NCI-H2227 treated with DMSO at 0.1 percent for 48 hours (cell line): ENCODE measurements around the gene UNKL.
A peak's percentile ranks its signal among the peaks of the same experiment; 100 is the strongest.

Source experiments
- DNase-seq: peaks from one replicate; lab custom pipeline; 2025; lab: John Stamatoyannopoulos, UW

UNKL gene

DNA sequence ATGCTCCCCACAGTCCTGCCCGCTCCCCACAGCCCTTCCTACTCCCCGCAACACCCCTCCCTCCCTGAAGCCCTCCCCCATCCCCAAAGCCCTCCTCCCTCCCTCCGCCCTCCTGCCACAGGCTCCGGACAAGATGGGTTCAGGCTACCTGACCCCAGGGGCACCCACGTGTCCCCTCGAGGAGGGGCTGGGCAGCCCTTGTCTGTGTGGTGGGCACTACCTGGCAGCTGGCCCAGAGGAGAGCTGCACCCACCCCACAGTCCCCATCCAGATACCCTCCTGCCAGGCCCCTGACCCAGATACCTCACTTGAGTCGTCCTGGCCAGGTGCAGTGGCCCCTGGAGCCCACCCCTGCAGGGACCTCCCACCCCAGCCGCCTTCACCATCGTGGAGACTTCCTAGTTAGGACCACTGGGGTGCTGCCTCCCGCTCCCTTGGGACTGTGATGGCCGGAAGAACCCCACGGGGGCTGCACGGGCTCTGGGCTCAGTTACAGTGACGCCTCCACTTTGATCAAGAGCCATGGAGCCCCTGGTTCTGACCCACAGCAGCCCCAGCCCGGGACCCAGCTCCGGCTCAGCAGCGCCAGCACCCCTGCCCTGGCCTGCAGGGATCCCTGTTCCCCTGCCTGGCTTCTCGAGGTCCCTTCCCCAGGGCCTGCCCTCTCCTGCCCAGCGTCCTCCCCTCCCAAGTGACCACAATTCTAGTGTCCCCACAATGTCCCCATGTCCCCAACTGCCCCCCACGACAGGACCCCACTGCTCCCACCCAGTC is 17.2 kb upstream of the UNKL start:
- no peak for DNase-seq

DNA sequence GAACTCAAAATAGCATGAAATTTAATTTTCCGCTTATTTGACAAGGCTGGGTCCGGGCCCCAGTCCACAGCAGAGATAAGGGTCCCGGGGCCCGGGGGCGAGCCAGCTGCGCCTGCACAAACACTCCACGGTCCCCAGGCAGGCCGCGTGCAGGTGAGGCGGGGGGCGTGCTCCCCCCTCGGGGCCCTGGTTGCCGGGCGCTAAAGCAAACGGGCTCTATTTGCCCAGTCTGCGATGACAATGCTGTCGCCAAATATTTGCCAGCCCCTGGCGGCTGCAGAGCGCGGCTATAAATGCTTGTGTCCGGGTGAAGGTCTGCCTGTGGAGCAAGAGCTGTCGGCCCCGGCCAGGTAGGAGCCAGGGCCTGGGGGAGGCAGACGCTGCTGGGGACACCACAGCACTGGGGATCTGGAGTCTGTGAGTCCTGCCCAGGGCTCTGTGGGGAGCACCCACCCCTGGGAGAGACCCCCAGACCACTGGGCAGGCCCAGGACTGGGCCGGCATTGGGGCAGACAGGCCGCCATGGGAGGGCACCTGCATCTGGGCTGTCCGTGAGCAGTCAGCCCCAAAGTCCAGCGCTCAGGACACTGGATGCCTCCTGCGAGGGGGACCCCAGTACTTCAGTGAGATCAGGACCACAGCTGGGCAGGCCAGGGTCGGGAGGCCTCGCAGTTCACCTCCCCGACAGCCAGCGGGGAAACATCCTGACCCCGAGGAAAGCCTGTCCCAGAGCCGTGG is 16.4 kb upstream of the UNKL start, which contains the start of gene PERCC1:
Gene PERCC1 (plus strand): TSS at position 320 of the 738 bp plus-strand sequence. CDS start 1,516 bp downstream, outside the sequence.
- peak; percentile 27 for DNase-seq

DNA sequence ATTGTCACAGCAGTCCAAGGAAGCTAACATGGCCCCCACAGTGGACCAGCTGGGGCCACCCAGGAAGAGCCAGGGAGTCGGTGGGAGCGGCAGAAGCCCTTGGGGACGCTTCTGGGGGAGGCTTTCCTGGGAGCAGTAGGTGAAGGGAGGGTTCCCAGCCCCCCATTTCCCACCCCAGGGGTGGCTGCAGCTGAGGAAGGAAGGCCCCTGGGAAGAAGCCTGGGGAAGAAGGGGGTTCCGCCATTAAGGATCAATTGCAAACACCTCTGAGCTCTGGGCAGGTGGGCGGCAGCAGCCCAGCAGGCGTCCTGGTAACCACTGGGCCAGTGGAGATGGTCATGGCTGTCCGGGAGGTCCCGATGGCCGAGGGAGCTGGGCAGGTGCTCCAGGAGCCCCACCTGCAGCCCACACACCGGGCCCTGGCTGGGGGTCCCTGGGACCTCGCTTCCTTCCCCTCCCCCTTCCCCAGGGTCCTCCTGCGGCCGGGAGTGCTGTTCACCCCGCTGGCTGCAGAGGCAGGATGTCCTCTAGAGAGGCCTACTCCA is 15.8 kb upstream of the UNKL start:
- DNase-seq = no peak

DNA sequence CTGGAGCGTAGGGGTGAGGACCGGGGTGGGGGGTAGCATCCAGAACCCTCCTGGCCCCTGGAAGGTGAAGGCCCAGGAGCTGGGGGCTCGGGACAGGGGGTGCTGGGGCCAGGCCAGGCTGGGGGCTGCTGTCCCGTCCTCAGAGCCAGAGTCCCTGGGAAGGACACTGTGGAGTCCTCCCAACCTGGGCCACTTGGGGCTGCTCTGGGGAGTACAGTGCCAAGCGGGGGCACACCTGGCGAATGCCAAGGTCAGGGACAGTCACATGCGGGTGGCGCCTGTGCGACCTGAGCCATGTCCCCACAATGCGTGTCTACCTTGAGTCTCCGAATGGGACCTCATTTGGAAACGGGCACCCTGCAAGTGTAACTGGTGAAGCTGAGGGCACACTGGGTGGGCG is 15.1 kb upstream of the UNKL start:
- no peak for DNase-seq

DNA sequence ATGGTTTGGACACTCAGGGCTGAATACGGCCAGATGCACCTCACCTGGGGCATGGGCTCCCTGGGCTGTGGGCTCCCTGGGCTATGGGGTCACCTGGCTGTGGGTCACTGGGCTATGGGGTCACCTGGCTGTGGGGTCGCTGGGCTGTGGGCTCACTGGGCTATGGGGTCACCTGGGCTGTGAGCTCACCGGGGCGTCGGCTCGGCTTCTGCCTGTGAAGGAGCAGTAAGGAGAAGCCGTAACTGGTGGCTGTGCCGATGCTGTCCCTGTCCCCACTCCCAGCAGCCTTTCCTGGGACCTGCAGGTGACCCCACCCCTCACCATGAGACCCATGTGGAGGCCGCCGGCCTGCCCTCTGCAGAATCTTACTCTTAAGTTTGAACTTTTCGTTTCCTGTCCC is 14.5 kb upstream of the UNKL start:
- no peak for DNase-seq

DNA sequence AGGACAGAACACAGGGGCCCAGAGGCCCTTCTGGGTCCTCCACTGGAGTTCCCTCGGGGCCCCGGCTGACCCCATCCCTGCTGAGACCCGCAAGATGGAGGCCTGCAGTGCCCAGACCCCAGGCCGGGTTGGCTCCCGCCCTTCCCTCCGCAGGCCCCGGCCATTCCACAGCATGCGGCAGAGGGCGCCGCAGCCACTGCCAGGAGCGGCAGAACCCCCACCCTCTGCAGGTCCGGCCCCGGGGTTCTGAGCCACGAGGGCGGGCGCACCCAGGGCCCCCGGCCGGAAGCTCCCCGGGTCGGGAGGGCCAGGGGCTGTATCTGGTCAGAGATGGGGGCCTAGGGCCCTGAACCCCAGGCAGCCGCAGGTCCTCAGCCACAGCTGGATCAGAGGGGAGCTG is 14.0 kb upstream of the UNKL start:
- no peak for DNase-seq

DNA sequence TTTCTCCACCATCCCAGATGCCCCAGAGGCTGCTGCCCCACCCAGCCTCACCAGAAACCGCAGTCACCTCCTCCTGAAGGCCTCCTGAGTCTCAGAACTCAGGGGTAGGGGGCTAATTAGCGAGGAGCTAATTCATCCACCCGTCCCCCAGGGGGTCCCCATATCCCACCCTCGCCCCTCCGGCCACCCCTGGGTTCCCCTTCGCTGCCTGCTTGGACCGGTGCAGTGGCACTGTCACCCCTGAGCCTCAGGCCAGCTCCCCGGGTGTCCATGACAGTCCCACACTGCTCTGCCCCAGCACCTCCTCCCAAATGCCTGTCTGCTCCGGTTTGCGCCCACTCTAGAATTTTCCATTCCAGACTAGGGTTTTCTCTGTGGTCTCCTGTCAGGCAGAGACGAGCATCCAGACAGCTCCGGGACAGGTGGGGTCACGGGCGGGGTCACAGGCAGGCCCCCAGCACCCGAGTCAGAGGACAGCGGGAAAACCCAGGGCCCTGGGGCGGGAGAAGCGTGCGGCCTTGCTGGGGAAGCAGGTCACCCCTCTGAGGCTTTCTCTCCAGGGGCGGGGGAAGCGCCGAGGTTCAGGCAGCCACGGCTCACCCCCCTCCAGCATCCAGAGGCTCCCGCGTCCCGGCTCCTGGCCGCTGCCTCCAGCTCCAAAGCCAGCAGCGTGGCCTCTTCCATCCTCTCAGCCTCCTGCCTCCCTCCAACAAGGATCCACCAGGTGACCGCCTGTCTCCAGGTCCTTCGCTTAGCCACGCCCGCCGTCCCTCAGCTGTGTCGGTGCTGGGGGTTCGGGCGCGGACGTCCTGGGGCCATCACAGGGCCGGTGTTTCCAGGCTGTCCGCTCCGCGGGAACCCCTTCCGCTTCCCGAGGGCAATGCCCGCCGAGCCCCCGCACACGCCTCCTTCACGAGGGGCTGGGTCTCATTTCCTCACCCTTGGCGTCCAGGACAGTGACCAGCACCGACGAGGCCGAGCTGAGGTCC is 13.3 kb upstream of the UNKL start:
- DNase-seq = no peak

DNA sequence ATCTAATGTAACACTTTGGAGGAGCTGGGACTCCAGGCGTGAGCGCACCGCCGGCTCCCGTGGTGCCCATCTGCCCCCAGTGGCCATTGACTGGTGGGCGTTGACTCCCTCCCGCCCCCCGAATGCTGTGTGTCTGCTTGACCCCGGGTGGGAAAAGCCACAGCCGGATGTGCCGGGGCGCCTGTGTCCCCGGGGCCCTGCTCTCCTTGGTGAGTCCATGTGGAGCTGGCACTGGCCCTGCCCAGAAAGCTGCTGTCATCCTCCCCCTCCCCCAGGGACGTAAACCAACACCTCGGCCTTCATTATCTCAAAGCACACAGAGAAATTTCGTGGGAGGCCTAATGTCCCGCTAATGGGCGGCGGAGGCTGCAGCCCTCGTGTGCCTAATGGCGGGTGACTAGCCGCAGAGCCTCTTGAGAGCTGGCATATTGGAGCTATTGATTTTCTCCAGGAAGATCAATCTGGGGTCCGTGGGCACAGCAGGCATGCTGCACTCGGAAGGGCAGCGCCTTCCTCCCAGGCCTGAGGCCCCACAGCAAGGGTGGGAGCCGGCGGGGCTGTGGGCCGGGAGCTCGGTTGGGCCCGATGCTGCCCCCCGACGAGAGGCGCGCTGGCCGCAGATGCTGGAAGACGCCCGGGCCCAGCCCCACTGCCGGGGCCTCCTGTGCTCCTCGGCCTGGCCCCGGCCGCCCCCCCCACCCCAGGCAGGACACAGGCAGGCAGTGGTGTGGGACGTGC is 12.4 kb upstream of the UNKL start:
- no peak for DNase-seq

DNA sequence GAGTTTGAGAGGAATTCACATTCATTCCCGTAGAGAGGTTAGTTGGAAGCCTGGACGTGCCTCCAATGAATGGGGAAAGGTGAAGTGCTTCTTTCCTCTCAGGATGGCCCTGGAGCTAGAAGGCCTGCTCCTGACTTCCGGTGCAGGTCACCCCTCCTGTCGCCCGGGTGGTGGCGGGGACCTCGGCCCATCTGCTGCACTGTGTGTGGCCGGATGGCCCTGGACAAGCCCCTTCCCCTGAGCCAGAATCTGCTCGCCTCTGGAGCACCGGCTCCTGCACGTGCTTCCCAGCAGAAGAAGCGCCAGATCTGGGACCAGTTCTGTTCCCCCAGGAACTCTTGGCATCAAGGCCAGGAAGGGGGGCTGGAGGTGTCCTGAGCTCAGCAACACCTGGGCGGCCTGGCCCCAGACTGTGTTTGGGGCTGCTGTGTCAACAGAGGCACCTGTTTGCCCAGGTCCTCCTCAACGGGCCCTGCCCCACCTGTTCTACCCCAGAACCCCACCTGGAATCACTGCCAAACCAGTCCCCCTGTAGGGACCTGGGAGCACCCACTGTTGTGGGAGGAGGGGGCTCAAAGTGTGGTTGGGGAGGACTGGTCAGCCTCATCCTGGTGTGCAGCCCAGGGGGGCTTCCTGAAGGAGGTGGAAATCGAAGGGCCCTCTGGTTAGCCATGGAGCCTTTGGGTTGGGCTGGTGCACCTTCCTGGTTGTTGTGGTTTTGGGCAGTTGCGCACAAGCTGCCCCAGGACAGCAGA is 11.3 kb upstream of the UNKL start:
- no peak for DNase-seq

DNA sequence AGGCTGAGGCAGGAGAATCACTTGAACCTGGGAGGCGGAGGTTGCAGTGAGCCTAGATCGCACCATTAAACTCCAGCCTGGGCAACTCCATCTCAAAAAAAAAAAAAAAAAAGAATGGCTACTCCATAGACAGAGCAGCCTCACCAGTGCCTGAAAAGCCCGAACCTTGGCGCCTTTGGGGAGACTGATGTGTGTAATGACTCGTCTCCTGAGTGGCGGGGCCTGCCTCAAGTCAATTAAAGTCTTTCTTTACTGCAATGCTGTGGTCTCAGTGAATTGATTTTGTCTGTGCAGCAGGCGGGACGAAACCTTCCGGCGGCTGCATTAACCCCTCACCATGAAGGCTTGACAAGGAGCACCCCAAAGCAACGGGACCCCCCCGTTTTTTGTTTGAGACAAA is 9.5 kb upstream of the UNKL start:
- DNase-seq = no peak

DNA sequence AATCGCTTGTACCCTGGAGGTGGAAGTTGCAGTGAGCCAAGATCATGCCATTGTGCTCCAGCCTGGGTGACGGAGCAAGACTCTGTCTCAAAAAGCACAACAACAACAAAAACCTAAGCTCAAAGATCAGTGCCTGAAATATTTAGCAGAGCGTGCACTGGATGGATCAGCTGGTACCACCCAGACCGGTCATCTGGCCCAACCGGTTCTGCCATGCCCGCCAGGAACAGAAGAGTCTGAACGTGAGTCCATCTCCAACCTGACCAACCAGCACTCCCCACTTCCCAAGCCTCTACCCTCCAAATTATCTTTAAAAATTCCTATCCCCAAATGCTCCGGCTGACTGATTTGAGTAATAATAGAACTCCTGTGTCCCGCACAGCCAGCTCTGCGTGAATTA is 7.6 kb upstream of the UNKL start:
- DNase-seq = no peak

DNA sequence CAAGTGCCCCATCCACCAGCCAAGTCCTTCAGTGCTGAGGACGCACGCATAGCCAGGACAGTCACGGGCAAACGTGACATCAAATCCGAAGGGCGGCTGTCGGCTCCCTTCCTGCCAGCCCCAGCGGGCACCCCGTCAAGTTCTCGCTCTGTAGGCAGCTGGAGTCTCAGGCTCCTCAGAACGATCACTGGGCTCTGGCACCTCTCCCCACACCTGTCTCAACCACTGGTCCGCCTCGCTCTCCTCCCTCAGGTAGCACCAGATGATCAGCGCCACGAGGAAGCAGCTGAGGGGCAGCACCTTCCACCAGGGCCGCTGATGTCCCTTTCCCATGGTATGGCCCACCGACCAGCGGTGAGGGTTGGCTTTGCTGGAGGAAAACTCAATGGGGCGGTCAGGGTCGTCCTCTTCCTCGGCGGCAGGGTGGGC is 5.6 kb upstream of the UNKL start:
- no peak for DNase-seq

DNA sequence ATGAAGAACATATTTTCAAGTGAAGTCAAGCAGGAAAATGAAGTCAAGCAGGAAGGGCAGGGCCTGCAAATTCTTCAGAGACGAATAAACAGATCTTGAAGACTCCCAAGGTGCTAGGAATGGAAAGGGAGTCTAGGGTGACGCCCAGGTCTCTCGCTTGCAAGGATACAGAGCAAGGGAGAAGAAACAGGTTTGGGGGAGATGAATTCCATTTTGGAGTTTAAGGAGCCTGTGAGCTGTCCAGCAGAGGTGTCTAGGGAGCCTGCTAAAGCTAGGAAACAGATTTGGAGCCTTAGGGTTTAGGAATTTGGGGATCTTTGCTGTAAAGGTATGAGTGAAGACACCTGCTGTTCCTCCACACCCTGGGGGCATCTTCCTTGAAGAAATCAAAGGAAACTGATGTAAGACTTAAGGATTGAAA is 2.0 kb upstream of the UNKL start:
- DNase-seq = no peak

DNA sequence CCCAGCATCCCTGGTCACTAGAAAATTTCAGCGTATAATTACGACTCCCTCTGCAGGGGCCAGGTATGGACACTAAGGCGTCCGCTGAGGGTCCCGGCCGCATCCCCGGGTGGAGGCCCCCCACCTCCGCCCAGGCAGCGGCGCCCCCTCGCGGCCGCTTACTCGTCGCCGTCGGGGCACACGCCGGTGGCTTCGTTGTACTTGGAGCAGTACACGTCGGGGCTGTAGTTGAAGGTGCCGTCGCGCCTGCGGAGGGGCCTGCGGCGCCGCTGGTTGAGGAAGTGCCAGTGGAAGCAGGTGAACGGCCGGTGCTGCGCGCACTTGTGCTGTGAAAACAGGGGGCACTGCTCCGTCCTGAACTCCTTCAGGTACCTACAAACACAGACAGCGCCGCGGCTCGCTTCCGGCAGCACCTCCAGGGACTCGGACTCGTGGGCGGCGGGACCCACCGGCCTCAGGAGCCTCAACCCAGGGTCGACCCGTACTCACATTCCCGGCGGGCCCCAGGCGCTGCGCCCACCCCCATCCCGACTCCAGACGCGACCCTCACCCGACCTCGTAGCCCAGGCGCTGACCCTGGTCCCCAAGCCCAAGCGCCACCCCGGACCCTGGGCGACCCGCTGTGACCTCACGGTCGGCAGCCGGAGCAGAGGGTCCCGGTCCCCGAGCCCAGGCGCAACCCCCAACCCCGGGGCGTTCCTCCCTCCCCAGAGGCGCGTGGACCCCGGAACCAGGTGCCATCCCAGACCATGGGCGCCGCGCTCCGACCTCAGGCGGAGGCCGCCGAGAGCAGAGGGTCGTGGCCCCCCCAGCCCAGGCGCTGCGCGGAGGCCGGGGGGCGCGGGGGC is 596 bp downstream of the UNKL start:
- DNase-seq = peak; percentile 41

DNA sequence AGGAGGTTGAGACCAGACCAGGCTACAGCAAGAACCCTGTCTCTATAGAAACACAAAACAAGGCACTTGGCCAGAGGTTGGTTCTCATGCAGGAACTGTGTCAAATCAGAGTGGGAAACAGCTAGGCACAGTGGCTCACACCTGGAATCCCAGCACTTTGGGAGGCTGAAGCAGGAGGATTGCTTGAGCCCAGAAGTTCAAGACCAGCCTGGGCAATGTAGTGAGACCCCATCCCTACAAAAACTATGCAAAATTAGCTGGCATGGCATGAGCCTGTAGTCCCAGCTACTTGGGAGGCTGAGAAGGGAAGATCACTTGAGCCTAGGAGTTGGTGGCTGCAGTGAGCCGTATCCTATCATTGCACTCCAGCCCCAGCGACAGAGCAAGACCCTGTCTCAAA is 1.7 kb downstream of the UNKL start:
- no peak for DNase-seq

DNA sequence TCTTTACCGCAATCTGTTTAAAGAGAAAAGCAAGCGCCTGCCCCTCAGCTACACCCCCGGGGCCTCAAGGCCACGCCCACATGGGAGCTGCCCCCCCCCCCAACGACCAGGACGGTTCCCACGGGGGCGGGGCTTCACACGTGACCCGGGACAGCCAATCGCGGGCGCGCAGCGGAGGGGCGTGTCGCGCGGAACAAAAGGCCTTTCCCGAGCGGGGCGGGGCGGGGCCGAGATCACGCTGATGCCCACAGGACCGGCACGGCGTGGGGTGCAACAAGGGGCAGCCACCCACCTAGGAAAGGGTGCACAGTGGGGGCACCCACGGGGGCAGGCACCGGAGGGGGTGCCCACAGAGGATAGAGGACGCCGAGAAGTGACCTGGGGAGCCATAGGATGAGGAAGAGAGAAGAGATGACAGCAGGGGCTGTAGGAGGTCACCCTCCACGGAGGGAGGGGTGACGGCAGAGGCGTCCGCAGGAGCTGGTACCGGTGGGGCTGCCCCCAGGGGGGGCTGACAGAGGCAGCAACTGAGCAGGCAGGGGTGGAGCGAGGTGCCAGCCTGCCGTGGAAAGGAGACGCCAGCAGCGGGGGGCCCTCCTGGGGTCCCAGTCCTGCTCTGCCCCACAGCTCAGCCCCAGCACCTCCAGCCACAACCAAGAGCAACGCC is 6.2 kb downstream of the UNKL start:
- DNase-seq = peak; percentile 93

DNA sequence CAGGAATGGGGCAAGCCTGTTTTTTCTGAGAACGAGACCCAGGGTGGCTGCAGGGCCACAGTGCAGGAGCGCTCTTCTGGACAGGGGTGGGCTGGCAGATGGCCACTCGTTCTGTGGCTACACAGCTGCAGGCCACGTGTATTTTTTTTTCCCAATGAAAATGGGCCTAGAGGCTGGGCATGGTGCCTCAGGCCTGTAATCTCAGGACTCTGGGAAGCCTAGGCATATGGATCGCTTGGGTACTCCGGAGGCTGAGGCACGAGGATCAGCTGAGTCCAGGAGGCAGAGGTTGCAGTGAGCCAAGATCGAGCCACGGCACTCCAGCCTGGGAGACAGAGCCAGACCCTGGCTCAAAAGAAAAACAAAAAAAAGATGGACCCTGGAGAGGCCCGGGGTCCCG is 6.8 kb downstream of the UNKL start:
- no peak for DNase-seq

DNA sequence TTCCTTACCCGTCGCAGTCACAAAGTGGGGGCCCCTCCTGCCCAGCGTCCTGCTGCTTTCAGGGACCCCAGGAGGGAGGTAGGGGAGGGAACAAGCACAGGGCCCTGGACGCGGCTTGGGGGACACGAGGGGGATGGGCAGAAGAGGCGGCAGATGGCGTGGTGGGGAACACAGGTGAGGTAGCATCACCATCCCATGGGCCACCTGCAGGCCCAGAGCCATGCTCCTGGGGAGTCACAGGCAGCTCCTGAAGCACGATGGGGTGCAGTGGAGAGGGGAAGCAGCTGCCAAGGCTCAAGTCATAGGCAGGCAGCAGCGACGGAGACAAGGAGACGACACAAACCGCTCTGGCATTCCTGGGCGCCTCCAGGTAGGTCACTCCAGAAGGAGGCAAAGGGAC is 10.8 kb downstream of the UNKL start:
- no peak for DNase-seq

DNA sequence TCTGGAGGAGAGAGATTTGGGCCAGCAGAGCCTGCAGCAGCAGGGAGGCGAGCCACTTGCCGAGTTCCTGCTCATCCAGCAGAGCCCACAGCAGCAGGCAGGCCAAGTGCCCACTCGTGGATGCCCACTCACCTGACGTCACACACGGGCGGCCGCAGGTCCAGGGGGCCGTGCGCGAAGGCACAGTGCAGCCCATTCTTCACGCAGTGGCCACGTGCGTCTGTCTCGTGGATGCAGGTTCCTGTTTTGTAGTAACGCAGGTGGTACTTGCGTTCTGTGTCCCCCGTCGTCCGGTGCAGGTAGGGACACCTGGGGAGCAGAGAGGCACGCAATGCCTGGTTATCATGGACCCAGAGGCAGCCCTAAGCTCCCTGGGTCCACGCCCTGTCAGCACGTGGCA is 11.5 kb downstream of the UNKL start:
- DNase-seq = no peak
